Uterine smooth muscle cell (primary cell): ENCODE measurements around the gene APBA2. TPM values are rescaled to one million over a fixed set of nuclear protein-coding genes. Genes with fewer than 3 reads are reported as not detected.

Experiments used
- total RNA-seq: library from RNA; depleted of rRNA; stranded (reverse); fragments of >200 nt; gene quantifications from 2 replicates; pipeline ENCODE4 v1.2.3, GENCODE V29; 2014

APBA2 gene
- total RNA-seq, result 2.9 and 10.7 TPM in 2 replicates

GRCh38 chr15:28885630-28886430, at the start of gene APBA2:
Gene APBA2 (plus strand): TSS chr15:28885974. CDS start chr15:29053885, 167,911 bp downstream.

GRCh38 chr15:28848521-28848920, 37.3 kb upstream of the APBA2 start, which contains the start of gene GOLGA6L7:
Gene GOLGA6L7 (minus strand): TSS chr15:28848644. CDS start chr15:28848549, 95 bp downstream.

Other genes with a start within 250 kb of the APBA2 start
- gene GOLGA8M, start 173.6 kb upstream of the APBA2 start, total RNA-seq, result 0.44 and 2.5 TPM in 2 replicates
- gene GOLGA6L7, start 37.3 kb upstream of the APBA2 start, total RNA-seq, result not detected in 2 replicates